Stimulated activated CD4-positive, alpha-beta T cell treated with anti-CD3 and anti-CD28 coated beads, Interleukin-12 subunit alpha, Interleukin-12 subunit beta, amount 100 ng/mL, for 24 hours (primary cell): ENCODE data around the gene STARD13.

Experiments
- DNase-seq, 2 experiments: peaks; one replicate each; pipeline ENCODE4 v3.0.0-alpha.2; 2020; ENCODE audit warnings: low read depth in 2 of 2

Gene STARD13, protein sequence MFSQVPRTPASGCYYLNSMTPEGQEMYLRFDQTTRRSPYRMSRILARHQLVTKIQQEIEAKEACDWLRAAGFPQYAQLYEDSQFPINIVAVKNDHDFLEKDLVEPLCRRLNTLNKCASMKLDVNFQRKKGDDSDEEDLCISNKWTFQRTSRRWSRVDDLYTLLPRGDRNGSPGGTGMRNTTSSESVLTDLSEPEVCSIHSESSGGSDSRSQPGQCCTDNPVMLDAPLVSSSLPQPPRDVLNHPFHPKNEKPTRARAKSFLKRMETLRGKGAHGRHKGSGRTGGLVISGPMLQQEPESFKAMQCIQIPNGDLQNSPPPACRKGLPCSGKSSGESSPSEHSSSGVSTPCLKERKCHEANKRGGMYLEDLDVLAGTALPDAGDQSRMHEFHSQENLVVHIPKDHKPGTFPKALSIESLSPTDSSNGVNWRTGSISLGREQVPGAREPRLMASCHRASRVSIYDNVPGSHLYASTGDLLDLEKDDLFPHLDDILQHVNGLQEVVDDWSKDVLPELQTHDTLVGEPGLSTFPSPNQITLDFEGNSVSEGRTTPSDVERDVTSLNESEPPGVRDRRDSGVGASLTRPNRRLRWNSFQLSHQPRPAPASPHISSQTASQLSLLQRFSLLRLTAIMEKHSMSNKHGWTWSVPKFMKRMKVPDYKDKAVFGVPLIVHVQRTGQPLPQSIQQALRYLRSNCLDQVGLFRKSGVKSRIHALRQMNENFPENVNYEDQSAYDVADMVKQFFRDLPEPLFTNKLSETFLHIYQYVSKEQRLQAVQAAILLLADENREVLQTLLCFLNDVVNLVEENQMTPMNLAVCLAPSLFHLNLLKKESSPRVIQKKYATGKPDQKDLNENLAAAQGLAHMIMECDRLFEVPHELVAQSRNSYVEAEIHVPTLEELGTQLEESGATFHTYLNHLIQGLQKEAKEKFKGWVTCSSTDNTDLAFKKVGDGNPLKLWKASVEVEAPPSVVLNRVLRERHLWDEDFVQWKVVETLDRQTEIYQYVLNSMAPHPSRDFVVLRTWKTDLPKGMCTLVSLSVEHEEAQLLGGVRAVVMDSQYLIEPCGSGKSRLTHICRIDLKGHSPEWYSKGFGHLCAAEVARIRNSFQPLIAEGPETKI

DNA sequence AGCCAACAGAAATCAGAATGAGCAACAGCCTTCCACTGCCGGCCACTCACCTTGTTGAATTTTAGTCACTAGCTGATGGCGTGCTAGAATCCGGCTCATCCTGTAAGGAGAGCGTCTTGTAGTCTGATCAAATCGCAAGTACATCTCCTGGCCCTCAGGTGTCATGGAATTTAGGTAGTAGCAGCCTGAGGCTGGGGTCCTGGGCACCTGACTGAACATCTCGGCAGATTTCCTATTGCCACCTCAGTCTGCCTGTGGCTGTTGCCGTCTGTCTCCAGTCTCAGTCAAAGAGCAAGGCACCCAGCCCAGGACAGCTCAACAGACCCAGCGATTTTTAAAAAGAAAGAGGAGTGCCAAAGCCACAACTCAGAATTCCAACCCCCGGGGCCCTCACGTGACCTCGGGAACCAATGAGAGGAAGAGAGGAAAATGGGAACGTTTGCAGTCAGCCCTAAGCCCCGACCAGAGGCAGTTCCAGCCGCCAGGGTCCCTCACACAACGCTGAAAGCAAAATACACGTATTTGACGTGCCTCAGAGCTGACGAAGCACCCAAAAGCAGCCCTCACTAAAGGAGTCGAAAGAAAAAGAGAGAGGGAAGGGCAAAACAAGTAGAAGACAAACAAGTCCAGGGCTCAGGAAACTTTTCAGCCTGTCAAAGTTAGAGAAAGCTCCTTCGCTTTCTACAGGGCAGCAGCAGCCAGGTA is at the start of gene STARD13:
Gene STARD13 (minus strand): TSS at position 336 of the 705 bp plus-strand sequence. CDS start 117 bp downstream, at position 219.
- DNase-seq: peak in 1 of 2 experiments; percentile 11

DNA sequence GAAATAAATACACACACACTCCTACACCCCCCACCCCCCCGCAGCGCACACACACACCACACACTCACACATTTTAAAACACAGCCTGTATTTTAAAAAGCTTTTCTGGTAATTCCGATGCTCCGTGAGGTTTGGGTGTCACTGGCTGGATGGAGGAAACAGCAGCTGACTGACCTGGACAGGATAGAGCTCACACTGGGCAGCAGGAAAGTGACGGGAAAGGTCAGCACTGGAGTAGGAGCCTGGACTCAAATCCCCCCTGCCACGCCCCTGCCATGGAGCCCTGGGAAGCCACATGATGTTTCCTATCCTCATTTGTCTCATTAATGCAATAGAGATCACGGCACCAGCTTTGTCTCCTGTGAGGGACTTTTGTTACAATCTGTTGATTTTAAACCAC is 49.3 kb upstream of the STARD13 start:
- DNase-seq: no peak

DNA sequence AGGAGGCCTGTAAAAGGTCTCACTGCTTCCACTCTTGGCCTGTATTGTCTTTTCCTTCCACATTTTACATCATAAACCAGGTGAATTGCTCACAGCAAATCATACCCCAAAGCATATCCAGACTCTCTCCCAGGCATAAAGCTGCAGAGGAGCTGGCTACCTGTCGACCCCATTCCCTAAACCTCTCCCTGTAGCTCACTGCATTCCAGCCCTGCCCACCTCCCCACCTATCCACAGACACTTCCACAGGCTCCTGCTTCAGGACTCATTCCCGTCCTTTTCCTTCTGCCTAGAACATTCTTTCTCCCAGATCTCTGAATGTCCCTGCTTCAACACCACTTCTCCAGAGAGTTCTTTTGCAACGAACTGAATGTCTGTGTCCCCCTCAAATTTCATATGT is 46.4 kb upstream of the STARD13 start:
- no peak for DNase-seq

DNA sequence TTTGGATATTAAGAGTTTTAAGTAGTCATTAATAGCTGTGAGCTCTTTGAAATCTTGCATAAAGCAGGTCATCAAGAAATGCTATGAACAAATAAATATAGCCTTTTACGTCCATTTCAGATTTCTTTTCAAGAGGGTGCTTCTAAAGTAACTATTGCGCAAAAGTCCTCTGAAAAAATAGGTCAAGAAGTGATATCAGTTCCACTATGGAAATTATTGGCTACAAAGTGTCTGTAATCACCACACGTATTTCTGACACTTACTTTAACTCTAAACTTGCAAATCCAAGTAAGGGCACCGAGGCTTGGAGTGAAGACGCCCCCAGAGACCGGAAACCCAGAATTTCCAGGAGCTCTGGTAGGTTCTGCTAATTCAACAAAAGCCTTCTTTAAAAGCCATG is 44.9 kb upstream of the STARD13 start:
- DNase-seq: no peak

DNA sequence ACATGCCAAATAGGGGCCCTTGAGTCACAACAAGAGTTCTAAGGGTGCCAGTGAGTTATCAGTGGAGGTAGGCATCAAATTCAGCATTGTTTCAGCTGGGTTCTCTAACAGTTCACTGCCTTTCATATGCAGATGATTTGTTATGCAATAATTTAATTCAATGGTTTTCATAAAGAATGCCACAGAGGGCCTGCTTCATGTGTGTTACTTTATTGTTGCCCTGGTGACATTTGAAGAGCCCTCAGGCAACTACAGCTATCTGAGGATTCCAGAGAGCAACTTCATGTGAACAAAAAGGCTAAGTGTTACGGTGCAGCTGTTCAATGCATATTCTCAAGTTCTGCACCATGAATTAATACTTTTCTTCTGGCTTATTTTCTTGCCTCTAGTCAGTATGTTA is 43.1 kb upstream of the STARD13 start:
- no peak for DNase-seq

DNA sequence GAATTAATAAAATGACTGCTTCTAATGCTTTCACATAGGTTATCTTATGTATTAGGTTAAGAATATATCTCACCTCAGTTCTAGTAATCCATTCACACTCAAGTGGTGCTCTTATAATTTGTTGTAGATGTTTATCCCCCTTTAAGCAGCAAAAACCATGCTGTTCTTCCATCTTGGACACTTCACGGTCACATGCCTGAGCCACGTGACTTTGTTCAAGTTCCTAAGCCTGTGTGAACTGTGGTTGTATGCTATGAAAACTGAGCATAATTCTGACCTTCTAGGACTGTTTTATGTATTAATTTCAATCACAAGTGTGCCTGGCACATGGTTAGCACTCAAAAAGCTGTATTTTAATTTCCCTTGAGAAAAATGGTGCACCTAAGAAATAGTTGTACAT is 41.2 kb upstream of the STARD13 start:
- no peak for DNase-seq

DNA sequence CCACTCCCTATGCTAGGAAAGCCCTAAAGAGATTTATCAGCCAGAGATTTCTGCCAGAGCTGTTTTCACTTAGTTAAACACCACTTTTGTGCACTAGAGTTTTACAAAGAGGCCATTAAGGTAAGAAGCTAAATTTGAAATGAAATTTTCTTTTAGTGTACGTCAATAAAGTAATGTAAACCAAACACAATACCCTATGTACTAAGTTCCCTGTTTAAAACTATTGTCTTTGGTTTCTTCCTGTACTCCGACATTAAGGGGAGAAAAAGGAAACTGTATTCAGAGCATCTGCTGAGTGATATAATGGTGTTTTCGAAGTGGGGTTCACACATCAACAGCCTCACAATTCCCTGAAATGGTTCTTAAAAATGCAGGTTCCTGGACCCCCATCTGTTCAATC is 40.7 kb upstream of the STARD13 start:
- DNase-seq: no peak

DNA sequence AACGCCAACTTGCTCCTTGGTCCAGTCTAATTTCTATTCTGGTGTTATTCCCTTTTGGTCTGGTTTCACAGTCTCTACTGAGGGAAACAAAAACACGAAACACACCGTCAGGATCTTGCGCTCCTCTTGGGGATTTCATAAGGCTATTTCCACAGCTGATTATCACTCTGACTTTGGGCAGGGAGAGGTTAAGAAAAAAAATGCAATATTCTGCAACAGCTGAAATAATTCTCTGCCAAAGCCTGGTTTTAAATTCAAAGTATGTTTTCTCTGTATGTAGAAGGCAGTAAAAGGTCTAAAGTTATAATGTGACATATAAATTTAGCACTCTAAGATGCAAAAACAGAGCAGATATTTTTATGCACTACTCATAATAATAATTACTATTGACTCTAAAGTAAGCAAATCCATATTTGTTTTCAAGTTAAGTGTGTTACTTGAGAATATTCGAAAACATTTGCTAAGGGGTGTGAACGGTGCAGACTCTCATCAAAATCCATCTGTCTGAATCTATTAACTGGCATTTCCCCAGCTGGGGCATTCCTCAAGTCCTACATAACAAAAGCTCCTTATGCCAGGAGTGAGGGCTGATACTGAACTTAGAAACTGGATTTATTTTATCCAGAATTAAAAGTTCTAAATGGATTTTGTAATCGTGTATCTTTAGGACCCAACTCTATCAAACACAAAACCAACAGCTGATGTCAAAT is 38.4 kb upstream of the STARD13 start:
- DNase-seq: no peak

DNA sequence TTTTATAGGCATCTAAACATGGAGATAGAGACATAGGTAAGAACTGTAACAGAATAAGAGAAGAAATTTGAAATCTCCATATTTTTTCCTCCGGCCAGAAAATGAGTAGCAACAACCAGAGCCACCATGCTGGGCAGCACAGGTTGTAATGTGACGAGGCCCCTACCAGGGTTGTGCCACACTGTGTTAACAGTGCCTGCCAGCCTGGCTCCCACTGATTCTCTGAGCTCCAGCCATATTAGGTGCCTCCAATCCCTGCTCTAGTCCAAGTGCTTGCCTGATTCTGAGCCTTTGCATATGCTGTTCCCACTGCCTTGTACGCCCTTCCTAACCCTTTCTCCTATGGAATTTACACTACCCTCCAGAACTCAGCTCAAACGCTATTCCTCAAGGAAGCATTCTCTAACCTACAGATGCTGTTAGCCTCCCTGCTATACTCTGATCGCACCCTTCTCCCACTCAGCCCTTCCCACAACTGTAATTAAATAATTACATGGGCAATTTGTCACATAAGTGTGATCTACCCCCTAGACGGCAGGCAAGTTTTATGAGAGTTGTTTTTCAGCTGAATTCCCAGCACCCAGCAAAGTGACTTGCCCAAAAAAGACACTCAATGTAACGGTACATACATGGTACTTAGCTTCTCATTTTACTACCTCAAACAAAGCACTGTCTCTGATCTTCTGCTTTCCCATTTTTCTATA is 37.6 kb upstream of the STARD13 start:
- DNase-seq: no peak

DNA sequence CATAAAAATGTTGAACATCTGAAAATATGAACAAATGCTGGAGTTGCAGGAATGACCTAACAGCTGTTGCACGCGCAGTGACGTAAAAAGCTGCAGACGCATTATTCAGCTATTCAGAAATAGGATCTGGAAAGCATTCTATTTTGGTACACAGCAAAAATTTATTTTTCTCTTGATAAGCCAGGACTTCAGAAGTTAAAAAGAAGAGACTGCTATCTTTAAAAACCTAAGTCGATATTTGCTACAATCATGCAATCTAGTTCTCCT is 36.9 kb upstream of the STARD13 start:
- no peak for DNase-seq

DNA sequence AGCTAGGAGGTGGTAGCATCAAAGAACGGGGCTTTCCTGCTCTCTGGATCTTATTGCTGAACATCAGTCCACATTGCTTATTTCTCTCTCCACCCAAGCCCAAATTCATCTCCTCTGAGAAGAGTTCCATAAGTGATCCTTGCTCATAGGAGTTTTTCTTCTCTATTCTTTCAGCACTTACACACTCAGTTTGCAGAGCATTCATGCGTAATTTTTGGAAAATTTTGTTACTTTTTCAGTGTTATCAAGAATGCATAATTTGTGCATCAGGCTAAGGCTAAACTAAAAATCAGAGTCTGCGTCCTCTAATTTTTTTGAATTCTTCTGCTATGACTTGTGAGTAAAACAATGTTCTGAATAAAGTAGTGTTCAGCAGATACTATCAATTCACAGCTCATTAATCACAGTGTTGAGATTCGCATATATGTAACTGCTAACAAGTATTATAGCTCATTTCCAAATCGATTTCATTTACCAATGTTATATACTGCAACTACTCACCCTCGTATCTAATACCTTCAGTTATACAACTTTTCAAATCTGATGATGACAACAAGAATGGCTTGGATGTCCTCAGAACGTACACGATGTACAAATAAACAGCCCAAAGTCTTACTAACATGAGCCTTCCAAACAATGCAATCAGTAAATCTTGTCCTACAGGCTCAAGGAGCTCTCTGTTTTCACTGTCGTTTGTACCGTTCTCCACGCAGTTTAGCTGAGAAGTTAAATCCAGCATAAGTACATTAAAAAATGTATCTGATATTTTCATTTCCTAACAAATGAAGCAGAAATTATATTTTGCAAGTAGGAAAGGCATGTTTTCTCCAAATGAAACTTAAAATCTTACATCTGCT is 36.4 kb upstream of the STARD13 start:
- no peak for DNase-seq

DNA sequence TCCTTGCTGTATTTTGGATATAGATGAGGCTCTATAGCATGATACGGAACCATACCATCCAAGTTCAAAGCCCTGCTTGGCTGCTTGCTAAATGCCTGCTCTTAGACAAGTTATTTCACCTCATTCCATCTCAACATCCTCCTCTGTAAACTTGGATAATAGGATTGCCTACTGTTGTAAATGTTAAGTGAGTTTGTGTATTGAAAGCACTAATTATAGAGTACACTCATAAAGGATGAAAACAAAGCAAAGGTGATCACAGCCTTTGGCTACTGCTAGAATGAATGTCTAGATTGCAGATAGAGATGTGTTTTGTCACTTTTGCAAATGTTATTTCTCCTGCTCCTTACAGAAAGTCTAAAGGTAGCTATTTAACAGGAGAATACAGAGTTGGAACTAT is 34.3 kb upstream of the STARD13 start:
- no peak for DNase-seq

DNA sequence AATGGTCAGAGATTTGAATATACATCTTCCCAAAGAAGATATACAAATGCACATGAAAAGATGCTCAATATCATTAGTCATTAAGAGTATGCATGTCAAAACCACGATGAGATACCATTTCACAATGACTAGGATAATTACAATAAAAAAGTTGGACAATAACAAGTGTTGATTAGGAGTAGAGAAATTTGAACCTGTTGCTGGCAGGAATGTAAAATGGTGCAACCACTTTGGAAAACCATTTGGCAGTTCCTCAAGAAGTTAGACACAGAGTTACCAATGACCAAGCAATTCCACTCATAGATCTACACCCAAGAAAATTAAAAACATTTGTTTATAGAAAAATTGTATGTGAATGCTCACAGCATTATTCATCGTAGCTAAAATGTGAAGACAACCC is 33.2 kb upstream of the STARD13 start:
- DNase-seq: no peak

DNA sequence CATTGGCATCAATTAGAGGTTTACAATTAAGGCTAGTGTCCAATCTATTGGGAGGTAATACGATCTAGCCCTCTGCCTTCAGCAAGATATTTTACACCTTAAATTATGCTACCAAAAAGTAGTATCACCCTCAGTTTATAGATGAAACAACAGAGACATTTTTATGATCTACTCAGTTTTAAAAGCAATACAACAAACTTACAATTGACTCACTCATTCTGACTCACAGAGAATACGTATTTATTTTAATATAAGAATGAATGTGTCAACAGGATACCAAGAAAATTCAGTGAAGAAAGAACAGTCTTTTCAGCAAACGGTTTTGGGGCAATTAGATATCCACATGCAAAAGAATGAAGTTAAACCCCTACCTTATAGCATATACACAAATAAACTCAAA is 32.5 kb upstream of the STARD13 start:
- no peak for DNase-seq

DNA sequence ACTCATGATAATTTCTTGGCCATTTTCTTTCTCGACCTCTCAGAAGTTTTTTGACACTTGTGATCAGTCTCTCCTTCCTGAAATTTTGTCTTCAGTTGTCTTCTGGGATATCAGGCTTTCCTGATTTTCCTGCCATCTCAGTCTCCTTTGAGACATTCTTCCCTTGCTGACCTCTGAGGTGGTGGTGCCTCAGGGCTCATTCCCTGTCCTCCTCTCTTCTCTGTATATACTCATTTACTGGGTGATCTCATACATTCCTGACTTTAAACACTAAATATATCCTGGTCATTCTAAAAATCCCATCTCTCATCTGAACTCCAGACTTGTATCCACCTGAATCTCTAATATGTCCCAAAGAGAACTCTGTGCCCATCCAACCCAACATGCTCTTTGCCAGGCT is 31.3 kb upstream of the STARD13 start:
- DNase-seq: no peak

DNA sequence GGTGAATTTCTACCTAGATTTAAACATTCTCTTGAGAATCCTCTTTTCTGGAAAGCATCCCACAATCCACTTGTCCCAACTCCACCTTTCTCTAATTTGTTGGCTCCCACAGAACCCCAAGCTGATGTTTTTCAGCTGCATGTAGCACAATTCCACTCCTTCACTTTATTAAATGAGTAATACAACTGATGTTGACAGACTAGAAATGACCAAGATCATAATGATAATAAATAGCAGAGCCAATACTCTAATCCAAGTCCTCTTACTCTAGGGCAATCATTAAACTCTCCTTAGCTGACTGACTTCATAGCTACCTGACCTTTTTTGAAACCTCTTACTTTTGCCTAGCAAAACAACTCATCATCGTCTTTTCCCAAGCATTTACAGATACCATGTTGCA is 27.9 kb upstream of the STARD13 start:
- no peak for DNase-seq

DNA sequence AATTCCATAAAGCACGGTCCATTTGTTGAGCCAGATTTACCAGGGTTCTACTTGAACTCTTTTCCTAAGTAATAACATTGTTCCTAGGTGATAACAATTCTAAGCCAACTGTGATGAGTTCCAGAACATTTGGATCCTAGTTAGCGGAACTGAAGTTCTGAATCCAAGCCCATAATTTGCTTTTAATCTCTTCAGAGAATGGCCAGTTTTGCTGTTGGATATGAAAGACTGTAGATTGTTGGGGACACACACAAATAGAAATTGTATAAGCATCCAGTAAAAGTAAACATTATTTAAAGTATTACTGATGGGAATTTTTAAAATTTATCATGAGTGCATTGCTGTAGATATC is 27.3 kb upstream of the STARD13 start:
- DNase-seq: no peak

DNA sequence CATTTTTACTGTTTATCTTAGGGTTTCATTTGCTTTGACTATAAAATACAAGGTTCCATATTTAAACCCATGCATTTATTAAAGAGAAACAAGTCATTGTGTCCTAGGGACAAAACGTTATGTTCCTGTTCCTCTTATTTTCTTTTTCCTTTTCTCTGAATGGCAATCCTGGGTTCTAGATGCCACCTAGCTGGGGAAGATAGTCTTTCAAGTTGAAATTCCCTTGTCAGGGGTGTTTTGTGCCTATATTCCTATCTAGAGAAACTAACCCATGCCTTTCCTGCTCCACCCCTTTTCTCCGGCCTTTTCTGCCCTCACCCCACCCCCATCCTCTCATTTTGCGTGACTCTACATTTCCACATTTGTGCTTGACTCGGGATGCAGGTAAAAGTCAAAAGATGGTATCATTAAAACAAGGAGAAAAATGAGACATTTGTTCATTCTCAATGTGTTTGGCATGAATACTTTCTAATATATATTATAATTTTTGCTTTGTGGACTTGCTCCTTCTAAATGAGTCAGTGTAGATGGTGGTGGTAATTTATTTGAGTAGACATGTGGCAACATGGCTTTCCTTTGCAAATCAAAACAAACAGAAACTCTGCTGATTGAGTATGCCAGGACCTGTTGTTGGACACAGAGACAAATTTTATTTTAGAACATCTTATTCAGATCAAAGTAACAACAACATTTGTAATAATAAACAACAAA is 26.8 kb upstream of the STARD13 start:
- no peak for DNase-seq

DNA sequence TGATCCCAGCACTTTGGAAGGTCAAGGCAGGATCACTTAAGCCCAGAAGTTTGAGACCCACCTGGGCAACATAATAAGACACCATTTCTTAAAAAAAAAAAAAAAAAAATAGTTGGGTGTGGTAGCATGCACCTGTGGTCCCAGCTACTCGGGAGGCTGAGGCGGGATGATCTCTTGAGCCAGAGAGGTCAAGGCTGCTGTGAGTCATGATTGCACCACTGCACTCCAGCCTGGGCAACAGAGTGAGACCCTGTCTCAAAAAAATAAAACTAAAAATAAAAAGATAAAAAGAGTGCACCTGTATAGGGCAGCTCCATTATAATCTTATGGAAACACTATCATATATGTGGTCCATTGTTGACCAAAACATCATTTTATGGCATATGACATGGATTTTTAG is 25.5 kb upstream of the STARD13 start:
- DNase-seq: no peak
